Prostate gland (tissue), 2 donors: ENCODE results near the gene BFSP1.

Experiments
- CTCF ChIP-seq, 4 experiments: fragments of 200-600 bp in 2 of 4; fragments of 450-650 bp in 2 of 4; sonication (generic) in 2 of 4; IDR thresholded peaks; 1 replicate in 3 of 4; 2 replicates in 1 of 4; pipeline ENCODE4 v1.5.1; 2016 to 2019; ENCODE audit warnings: antibody characterized with exemption in 4 of 4, mild to moderate bottlenecking in 2 of 4, moderate library complexity in 2 of 4
- POLR2A ChIP-seq: fragments of 450-650 bp; IDR thresholded peaks from one replicate; pipeline ENCODE4 v1.6.1; 2016; ENCODE audit warnings: antibody characterized with exemption, mild to moderate bottlenecking
- POLR2AphosphoS5 ChIP-seq: sonication (generic); formaldehyde crosslinking; IDR thresholded peaks from one replicate; pipeline ENCODE4 v1.6.1; 2017; ENCODE audit warnings: antibody characterized with exemption

- no peak for TF ChIP-seq POLR2A
- no peak for TF ChIP-seq CTCF (IDR thresholded peaks at IDR 0.05)
- TF ChIP-seq POLR2AphosphoS5 = no peak
These were observed 29.5 kb downstream of the BFSP1 start for GRCh38 chr20:17501701-17502100.
